SU-DHL-6 (cell line): Measurements from ENCODE around the gene TDRD1.

Source experiments
- CTCF ChIP-seq: fragments of 200-600 bp; sonication (generic); IDR thresholded peaks from one replicate; pipeline ENCODE4 v1.5.1; 2017; ENCODE audit warnings: antibody characterized with exemption, mild to moderate bottlenecking, low read length, moderate library complexity; ENCODE audit not compliant: insufficient read depth, poor library complexity, severe bottlenecking
- EZH2phosphoT487 ChIP-seq: fragments of 200-600 bp; sonication (generic), shearing (Covaris generic); conservative IDR thresholded peaks from 2 replicates; pipeline ENCODE4 v1.6.1; 2018; ENCODE audit warnings: mild to moderate bottlenecking, antibody characterized with exemption, low read length, moderate library complexity, mixed read lengths

GRCh38 chr10:114180937-114181336, 1.8 kb downstream of the TDRD1 start:
- TF ChIP-seq CTCF (no peak), EZH2phosphoT487 (no peak)
